K562 (cell line): ENCODE measurements around the gene IGIP. TPM values are rescaled to one million over a fixed set of nuclear protein-coding genes. Genes with fewer than 3 reads are reported as not detected.

Experiments
- ATAC-seq: fragments of 200-7000 bp; cut with Tn5 transposase; 3 replicates; pipeline ENCODE4 v1.9.1; 2020; ENCODE audit warnings: moderate library complexity
- BruUV-seq: library from RNA; stranded (reverse); fragments of 400-500 nt; replicated peaks from 2 replicates; lab custom pipeline; 2021; lab: Mats Ljungman, UMichigan
- CTCF ChIA-PET: fragments of 300-600 bp; formaldehyde crosslinking; extraction: SDS; loops from one replicate; lab custom pipeline; 2021; ENCODE audit warnings: low intra/inter-chr PET ratio; lab: Yijun Ruan, JAX
- POLR2A ChIA-PET: fragments of 300-600, 350-650 bp; sonication (Branson Sonifier 250); formaldehyde crosslinking; extraction: SDS; loops from one replicate; lab custom pipeline; 2021; ENCODE audit warnings: antibody characterized with exemption, inconsistent platforms; lab: Yijun Ruan, JAX
- DNase-seq, 4 experiments: peaks; one replicate each; pipeline versions ENCODE4 v3.0.0 to v3.0.0-alpha.2; 2011 to 2018; ENCODE audit warnings: low spot score in 3 of 4, mixed read lengths in 3 of 4; ENCODE audit errors: extremely low read depth in 1 of 4
- FAIRE-seq: peaks from 2 replicates; lab custom pipeline; 2011; peaks lifted over from hg19 to GRCh38; lab: Jason Lieb, UNC
- H2AFZ ChIP-seq: 2 replicates; pipeline ENCODE4 v1.6.0; 2011; ENCODE audit warnings: low read depth, low read length, control low read depth, inconsistent platforms
- H3K27ac ChIP-seq: fragments of 200-600 bp; 3 replicates; pipeline ENCODE4 v1.8.0; 2011; ENCODE audit warnings: low read depth, mild to moderate bottlenecking, control low read depth, inconsistent platforms, low read length, moderate library complexity, mixed read lengths; ENCODE audit errors: extremely low read depth
- H3K27me3 ChIP-seq, 2 experiments: fragments of 300-600 bp in 1 of 2; 2 replicates in 1 of 2; 3 replicates in 1 of 2; pipeline versions ENCODE4 v1.6.0 to v1.8.0; 2011; ENCODE audit warnings: inconsistent platforms in 2 of 2, low read length in 2 of 2, mild to moderate bottlenecking in 1 of 2, mixed read lengths in 1 of 2, moderate library complexity in 1 of 2; ENCODE audit not compliant: control insufficient read depth in 2 of 2, insufficient read depth in 2 of 2
- H3K36me3 ChIP-seq: fragments of 300-600 bp; 3 replicates; pipeline ENCODE4 v1.8.0; 2011; ENCODE audit warnings: mild to moderate bottlenecking, low read length, inconsistent platforms; ENCODE audit not compliant: control insufficient read depth, insufficient read depth
- H3K4me1 ChIP-seq, 2 experiments: fragments of 200-600 bp in 1 of 2; replicated peaks in 1 of 2; 2 replicates in 1 of 2; 3 replicates in 1 of 2; pipeline versions ENCODE4 v1.5.1 to v1.8.0; 2011; ENCODE audit warnings: inconsistent platforms in 2 of 2, low read length in 2 of 2, mild to moderate bottlenecking in 1 of 2, mixed read lengths in 1 of 2, moderate library complexity in 1 of 2; ENCODE audit not compliant: control insufficient read depth in 2 of 2, insufficient read depth in 2 of 2
- H3K4me2 ChIP-seq: 2 replicates; pipeline ENCODE4 v1.6.1; 2011; ENCODE audit warnings: low read length, control low read depth, inconsistent platforms, mixed read lengths; ENCODE audit not compliant: insufficient read depth
- H3K4me3 ChIP-seq: fragments of 200-600 bp; sonication (generic), shearing (Covaris generic); 2 replicates; pipeline ENCODE4 v1.5.1; 2016; ENCODE audit warnings: control low read depth, inconsistent platforms
- H3K79me2 ChIP-seq: fragments of 200-600 bp; 3 replicates; pipeline ENCODE4 v1.8.0; 2011; ENCODE audit warnings: low read length, inconsistent platforms; ENCODE audit not compliant: control insufficient read depth, insufficient read depth
- H3K9ac ChIP-seq, 2 experiments: 2 replicates each; pipeline versions ENCODE4 v1.6.0 to v1.6.1; 2011; ENCODE audit warnings: low read depth in 2 of 2, low read length in 2 of 2, control low read depth in 1 of 2, inconsistent platforms in 1 of 2, mild to moderate bottlenecking in 1 of 2, mixed read lengths in 1 of 2; ENCODE audit not compliant: insufficient read depth in 1 of 2
- H3K9me1 ChIP-seq: one replicate; pipeline ENCODE4 v1.6.0; 2011; ENCODE audit warnings: inconsistent platforms, mild to moderate bottlenecking, low read length, moderate library complexity; ENCODE audit not compliant: control insufficient read depth, insufficient read depth
- H3K9me3 ChIP-seq: replicated peaks from 2 replicates; pipeline ENCODE4 v1.5.1; 2011; ENCODE audit warnings: low read depth, low read length, inconsistent platforms; ENCODE audit not compliant: control insufficient read depth, insufficient read depth
- H4K20me1 ChIP-seq: replicated peaks from 2 replicates; pipeline ENCODE4 v1.6.1; 2011; ENCODE audit warnings: low read length, inconsistent platforms, mixed read lengths; ENCODE audit not compliant: control insufficient read depth, insufficient read depth
- EP400 ChIP-seq: fragments of 450-650 bp; IDR thresholded peaks from 2 replicates; pipeline ENCODE4 v1.6.1; 2017; ENCODE audit warnings: antibody characterized with exemption, mild to moderate bottlenecking, moderate library complexity
- FOXJ2 ChIP-seq: fragments of 200-800 bp; sonication (Bioruptor generic); IDR thresholded peaks from 2 replicates; pipeline ENCODE4 v1.6.1; 2016; ENCODE audit warnings: missing genetic modification characterization, missing compliant biosample characterization
- FOXK1 ChIP-seq: sonication (generic); formaldehyde crosslinking; IDR thresholded peaks from 2 replicates; pipeline ENCODE4 v1.8.0; 2022; ENCODE audit warnings: missing genetic modification reagents, mild to moderate bottlenecking, borderline replicate concordance
- JUN ChIP-seq, 2 experiments: sonication (generic) in 1 of 2; formaldehyde crosslinking in 1 of 2; IDR thresholded peaks; 2 replicates each; pipeline versions ENCODE4 v1.6.1 to v1.8.0; 2012 to 2022; ENCODE audit warnings: borderline replicate concordance in 2 of 2, mild to moderate bottlenecking in 2 of 2, improper control_type of control experiment in 1 of 2, low read depth in 1 of 2, low read length in 1 of 2, missing genetic modification reagents in 1 of 2
- KDM5B ChIP-seq: fragments of 200-600 bp; sonication (generic); IDR thresholded peaks from 2 replicates; pipeline ENCODE4 v1.6.1; 2012; ENCODE audit warnings: low read depth, mild to moderate bottlenecking, moderate library complexity, low read length, control low read depth, inconsistent platforms; ENCODE audit not compliant: insufficient replicate concordance
- MIER1 ChIP-seq: fragments of 450-650 bp; IDR thresholded peaks from 2 replicates; pipeline ENCODE4 v1.6.1; 2016; ENCODE audit warnings: antibody characterized with exemption, mild to moderate bottlenecking, low read depth
- NCOR1 ChIP-seq: fragments of 450-650 bp; IDR thresholded peaks from 2 replicates; pipeline ENCODE4 v1.6.1; 2016; ENCODE audit warnings: mild to moderate bottlenecking, moderate library complexity
- SPI1 ChIP-seq: IDR thresholded peaks from 2 replicates; pipeline ENCODE4 v1.6.1; 2011; ENCODE audit warnings: low read depth, low read length, control low read depth, borderline replicate concordance
- ZFPM2 ChIP-seq: fragments of 250-450 bp; sonication (Bioruptor Pico); IDR thresholded peaks from 2 replicates; pipeline ENCODE4 v1.5.1; 2022; ENCODE audit warnings: mild to moderate bottlenecking
- ZNF324 ChIP-seq: fragments of 250-450 bp; sonication (Bioruptor Pico); IDR thresholded peaks from 2 replicates; pipeline ENCODE4 v1.4.0; 2020; ENCODE audit warnings: mild to moderate bottlenecking
- ZNF347 ChIP-seq: fragments of 450-650 bp; formaldehyde crosslinking; IDR thresholded peaks from 2 replicates; pipeline ENCODE4 v1.4.0; 2020; ENCODE audit warnings: low read depth, mild to moderate bottlenecking, moderate library complexity
- ZNF644 ChIP-seq: fragments of 200-800 bp; sonication (Bioruptor generic); IDR thresholded peaks from 2 replicates; pipeline ENCODE4 v1.6.1; 2016; ENCODE audit warnings: low read depth, missing genetic modification characterization, missing compliant biosample characterization
- ZNF740 ChIP-seq, 3 experiments: fragments of 200-800 bp in 1 of 3; sonication (Bioruptor generic) in 1 of 3; sonication (generic) in 1 of 3; formaldehyde crosslinking in 1 of 3; IDR thresholded peaks; 2 replicates each; pipeline versions ENCODE4 v1.6.1 to v1.8.0; 2016 to 2022; ENCODE audit warnings: mild to moderate bottlenecking in 2 of 3, missing compliant biosample characterization in 2 of 3, missing genetic modification characterization in 2 of 3, missing genetic modification reagents in 1 of 3
- WGBS: fragments of 100-300 bp; shearing (Covaris generic); methylation state at CpG from one replicate; pipeline ENCODE4 v1.1.6; 2016; ENCODE audit warnings: low coverage, mixed read lengths; ENCODE audit not compliant: insufficient coverage; ENCODE audit errors: missing lambda C conversion rate; 5-methylcytosine and 5-hydroxymethylcytosine counted together
- in situ Hi-C: fragments of 300-500 bp; cut with MboI; formaldehyde crosslinking; loops from 4 replicates; pipeline ENCODE4 v1.15.0; 2018; ENCODE audit warnings: inconsistent platforms, mixed read lengths
- intact Hi-C: fragments of 100-400 bp; cut with micrococcal nuclease; formaldehyde crosslinking; loops from 2 replicates; pipeline ENCODE4 v1.14.2; 2022
- polyA plus RNA-seq, 8 experiments: library from polyadenylated mRNA; depleted of rRNA in 4 of 8; stranded (reverse) in 5 of 8; unstranded in 3 of 8; fragments of >200 nt; fragmentation: Nextera tagmentation in 2 of 8; fragmentation: Illumina TruSeq in 1 of 8; extraction: Ambion mirVana in 2 of 8; extraction: Trizol in 1 of 8; gene quantifications; 2 replicates each; pipeline versions ENCODE4 v1.2.1 to v1.2.3, GENCODE V29; 2011 to 2014; ENCODE audit warnings: inconsistent platforms in 1 of 8, missing spikeins in 1 of 8
- total RNA-seq, 7 experiments: library from RNA; depleted of rRNA in 6 of 7; stranded (reverse); fragments of >200 nt in 6 of 7; fragmentation: Illumina TruSeq in 2 of 7; extraction: Trizol in 2 of 7; gene quantifications; 2 replicates each; pipeline versions ENCODE4 v1.2.1 to v1.2.3, GENCODE V29; 2011 to 2021; ENCODE audit warnings: low replicate concordance in 1 of 7
- TF ChIP-seq, protein P1 (sequence below): IDR thresholded peaks from 2 replicates; pipeline ENCODE4 v1.6.1; 2011; ENCODE audit warnings: borderline replicate concordance, low read depth, mild to moderate bottlenecking, moderate library complexity, low read length; ENCODE audit not compliant: insufficient read depth, poor library complexity, severe bottlenecking

Gene IGIP
- total and polyA plus RNA-seq, 9 of the 15 experiments (the other 6 are each of a cell fraction or from before 2014, with no cell fraction given): 0.52 to 1.6 (median 1.2) TPM

- Histone ChIP-seq H3K4me3 (no peak overlapping the region), H3K9ac (no peak overlapping the region), H4K20me1 (no peaks in the 10 kb centered on the region), H2AFZ (no peak overlapping the region), H3K27ac (no peak overlapping the region), H3K27me3 (no peaks in the 10 kb centered on the region), H3K4me2 (no peak overlapping the region), H3K9me1 (no peaks in the 10 kb centered on the region), H3K4me1 (peaks cover 21 to 30% of the 10 kb centered on the region in 2 experiments), H3K36me3 (no peaks in the 10 kb centered on the region), H3K9me3 (no peaks in the 10 kb centered on the region), H3K79me2 (peaks cover 28% of the 10 kb centered on the region)
- WGBS: 42% methylated on average over 2 of the region's 2 CpGs
- FAIRE-seq: no peak
- ChIA-PET CTCF (no interaction called here), POLR2A (no interaction called here)
- no TSS peak for BruUV-seq
- no peak for DNase-seq
- intact Hi-C loops: loop anchor here (10.0 kb wide), 1 partner anchor 382 kb away; the partner anchor contains the start of gene SRA1
- TF ChIP-seq JUN (IDR thresholded peaks at IDR 0.05; ENCODE audit: borderline replicate concordance, low read depth, low read length) (no peak), JUN (CRISPR knock-in tag; IDR thresholded peaks at IDR 0.05; ENCODE audit: borderline replicate concordance) (no peak), ZNF347 (no peak), ZNF644 (tag) (no peak), NCOR1 (no peak), SPI1 (no peak), FOXJ2 (no peak), KDM5B (no peak), ZFPM2 (no peak), MIER1 (no peak), ZNF324 (CRISPR knock-in tag) (no peak), ZNF740 (CRISPR knock-in tag; IDR thresholded peaks at IDR 0.05) (no peak), ZNF740 (tag; IDR thresholded peaks at IDR 0.05) (no peak), FOXK1 (CRISPR knock-in tag) (no peak), EP400 (no peak)
- TF ChIP-seq, protein P1, sequence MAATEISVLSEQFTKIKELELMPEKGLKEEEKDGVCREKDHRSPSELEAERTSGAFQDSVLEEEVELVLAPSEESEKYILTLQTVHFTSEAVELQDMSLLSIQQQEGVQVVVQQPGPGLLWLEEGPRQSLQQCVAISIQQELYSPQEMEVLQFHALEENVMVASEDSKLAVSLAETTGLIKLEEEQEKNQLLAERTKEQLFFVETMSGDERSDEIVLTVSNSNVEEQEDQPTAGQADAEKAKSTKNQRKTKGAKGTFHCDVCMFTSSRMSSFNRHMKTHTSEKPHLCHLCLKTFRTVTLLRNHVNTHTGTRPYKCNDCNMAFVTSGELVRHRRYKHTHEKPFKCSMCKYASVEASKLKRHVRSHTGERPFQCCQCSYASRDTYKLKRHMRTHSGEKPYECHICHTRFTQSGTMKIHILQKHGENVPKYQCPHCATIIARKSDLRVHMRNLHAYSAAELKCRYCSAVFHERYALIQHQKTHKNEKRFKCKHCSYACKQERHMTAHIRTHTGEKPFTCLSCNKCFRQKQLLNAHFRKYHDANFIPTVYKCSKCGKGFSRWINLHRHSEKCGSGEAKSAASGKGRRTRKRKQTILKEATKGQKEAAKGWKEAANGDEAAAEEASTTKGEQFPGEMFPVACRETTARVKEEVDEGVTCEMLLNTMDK: no peak
- ATAC-seq: no peak
- in situ Hi-C loops: no loop called here
These were observed 46.7 kb downstream of the IGIP start for GRCh38 chr5:140172483-140172882.
